GM13976 (cell line): ENCODE data around the gene SLC27A5.

Source experiments
- DNase-seq: peaks from one replicate; pipeline ENCODE4 v3.0.0; 2012; ENCODE audit warnings: low spot score
- in situ Hi-C: fragments of 300-500 bp; cut with MboI; formaldehyde crosslinking; loops from one replicate; pipeline ENCODE4 v1.12.0; 2022; ENCODE audit warnings: low sequenced_read_pairs, mixed read lengths, inconsistent platforms; ENCODE audit not compliant: unreplicated experiment
- TF ChIP-seq, protein P1 (sequence below): IDR thresholded peaks from 2 replicates; pipeline ENCODE4 v1.5.1; 2012; ENCODE audit warnings: borderline replicate concordance, mild to moderate bottlenecking; ENCODE audit not compliant: insufficient read depth; ENCODE audit errors: extremely low read depth, missing control alignments, control extremely low read depth

The SLC27A5 gene

DNA sequence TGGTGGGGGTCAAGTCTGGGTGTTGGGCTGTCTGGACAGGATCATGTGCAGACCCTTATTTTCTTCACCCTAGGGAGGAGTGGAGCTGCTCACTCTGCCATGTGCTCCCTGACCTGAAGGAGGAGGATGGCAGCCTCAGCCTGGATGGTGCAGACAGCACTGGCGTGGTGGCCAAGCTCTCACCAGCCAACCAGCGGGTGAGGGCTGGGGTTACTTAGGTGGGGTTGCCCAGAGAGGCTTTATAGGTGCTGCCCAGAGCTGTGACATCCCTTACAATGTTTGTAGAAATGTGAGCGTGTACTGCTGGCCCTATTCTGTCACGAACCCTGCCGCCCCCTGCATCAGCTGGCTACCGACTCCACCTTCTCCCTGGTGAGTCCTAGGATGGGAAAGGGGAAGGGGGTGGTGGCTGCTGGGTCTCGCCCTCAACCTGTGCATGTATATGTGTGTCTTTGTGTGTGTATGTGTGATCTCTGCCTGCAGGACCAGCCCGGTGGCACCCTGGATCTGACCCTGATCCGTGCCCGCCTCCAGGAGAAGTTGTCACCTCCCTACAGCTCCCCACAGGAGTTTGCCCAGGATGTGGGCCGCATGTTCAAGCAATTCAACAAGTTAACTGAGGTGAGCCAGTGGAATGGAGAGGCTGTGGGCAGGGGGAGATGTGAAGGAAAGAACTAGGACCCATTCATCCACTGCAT lies 38.0 kb upstream of the SLC27A5 start:
- TF ChIP-seq, protein P1, sequence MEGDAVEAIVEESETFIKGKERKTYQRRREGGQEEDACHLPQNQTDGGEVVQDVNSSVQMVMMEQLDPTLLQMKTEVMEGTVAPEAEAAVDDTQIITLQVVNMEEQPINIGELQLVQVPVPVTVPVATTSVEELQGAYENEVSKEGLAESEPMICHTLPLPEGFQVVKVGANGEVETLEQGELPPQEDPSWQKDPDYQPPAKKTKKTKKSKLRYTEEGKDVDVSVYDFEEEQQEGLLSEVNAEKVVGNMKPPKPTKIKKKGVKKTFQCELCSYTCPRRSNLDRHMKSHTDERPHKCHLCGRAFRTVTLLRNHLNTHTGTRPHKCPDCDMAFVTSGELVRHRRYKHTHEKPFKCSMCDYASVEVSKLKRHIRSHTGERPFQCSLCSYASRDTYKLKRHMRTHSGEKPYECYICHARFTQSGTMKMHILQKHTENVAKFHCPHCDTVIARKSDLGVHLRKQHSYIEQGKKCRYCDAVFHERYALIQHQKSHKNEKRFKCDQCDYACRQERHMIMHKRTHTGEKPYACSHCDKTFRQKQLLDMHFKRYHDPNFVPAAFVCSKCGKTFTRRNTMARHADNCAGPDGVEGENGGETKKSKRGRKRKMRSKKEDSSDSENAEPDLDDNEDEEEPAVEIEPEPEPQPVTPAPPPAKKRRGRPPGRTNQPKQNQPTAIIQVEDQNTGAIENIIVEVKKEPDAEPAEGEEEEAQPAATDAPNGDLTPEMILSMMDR: no peak
- in situ Hi-C loops: no loop called here

GRCh38 chr19:58548859-58549663 lies 37.3 kb upstream of the SLC27A5 start:
- TF ChIP-seq, protein P1: no peak
- DNase-seq: no peak
- in situ Hi-C loops: no loop called here

More for the DNA sequence above, 38.0 kb upstream of the SLC27A5 start:
- DNase-seq: no peak

- in situ Hi-C loops: no loop called here
- DNase-seq: no peak
- TF ChIP-seq, protein P1: no peak
Observed at GRCh38 chr19:58547323-58548312, 35.8 kb upstream of the SLC27A5 start.

DNA sequence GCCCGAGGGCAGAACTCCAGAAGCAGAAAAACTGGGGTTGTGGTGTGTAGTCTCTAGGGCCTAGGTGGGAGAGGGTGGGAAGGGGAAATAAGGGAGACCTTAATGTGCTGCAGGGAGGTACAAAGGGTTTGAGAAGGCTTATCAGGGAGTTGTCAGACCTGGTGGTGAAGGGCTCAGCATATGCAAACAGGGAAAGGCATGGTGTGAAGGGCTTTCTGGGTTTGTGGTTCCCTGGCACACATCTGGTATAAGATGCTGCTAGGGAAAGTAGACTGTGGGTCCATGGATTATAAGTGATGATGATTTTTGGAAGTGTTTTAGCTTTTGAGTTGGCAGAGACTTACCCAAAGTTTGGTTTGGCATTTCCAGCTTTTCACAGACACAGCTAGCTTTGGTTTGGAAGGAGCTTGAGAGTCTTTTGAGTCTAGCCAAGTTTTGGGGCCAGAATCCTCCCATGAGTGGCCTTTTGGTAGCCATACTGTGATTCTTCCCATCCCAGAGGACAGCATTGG lies 34.3 kb upstream of the SLC27A5 start:
- TF ChIP-seq, protein P1: no peak
- in situ Hi-C loops: no loop called here
- DNase-seq: no peak

DNA sequence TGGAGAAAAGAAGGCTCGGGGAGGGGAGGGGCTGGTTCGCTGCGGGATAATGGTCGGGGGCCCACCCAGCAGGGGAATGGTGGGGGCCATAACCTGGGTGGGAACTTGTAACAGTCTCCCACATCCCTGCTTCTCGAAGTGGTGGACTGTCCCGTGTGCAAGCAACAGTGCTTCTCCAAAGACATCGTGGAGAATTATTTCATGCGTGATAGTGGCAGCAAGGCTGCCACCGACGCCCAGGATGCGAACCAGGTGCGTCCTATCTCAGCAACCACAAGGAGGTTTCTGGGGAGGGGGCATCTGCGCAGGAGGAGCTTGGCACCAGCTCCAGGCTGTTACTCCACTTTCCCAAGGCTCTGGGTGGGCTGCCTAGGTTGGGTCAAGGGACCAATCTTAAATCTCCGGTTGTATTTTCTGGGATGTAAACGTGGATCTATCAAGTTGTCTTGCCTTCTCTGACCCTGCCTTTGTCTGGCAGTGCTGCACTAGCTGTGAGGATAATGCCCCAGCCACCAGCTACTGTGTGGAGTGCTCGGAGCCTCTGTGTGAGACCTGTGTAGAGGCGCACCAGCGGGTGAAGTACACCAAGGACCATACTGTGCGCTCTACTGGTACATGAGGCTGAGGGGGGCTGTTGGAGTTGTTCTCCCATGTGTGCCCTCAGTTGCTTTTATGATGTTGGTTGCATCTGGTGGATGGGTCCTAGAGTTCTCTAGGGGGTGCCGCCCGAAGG lies 33.7 kb upstream of the SLC27A5 start:
- TF ChIP-seq, protein P1: no peak
- no peak for DNase-seq
- in situ Hi-C loops: no loop called here
